HL-60/S4 treated with retinoic acid at 250 ng/mL for 4 days and 3 days (cell line): ENCODE data around the gene PDZD7.
"Not testable (repeated sequence)": the region's sequence is repeated elsewhere in the genome, so short reads cannot be mapped to it uniquely, and the experiment has no call there.

ENCODE experiments used
- in situ Hi-C: fragments of 300-500 bp; cut with MboI; formaldehyde crosslinking; loops from 2 replicates; pipeline ENCODE4 v1.7.0; 2022; ENCODE audit warnings: low sequenced_read_pairs

Gene PDZD7

GRCh38 chr10:101041252-101041761 is 10.4 kb upstream of the PDZD7 start:
- in situ Hi-C loops: no loop called here

- in situ Hi-C loops: no loop called here
These were observed 9.9 kb upstream of the PDZD7 start for GRCh38 chr10:101040851-101041250.

GRCh38 chr10:101040061-101040460 is 9.1 kb upstream of the PDZD7 start:
- in situ Hi-C loops: no loop called here

GRCh38 chr10:101038484-101038883 is 7.6 kb upstream of the PDZD7 start:
- in situ Hi-C loops: no loop called here

GRCh38 chr10:101036726-101037125 is 5.8 kb upstream of the PDZD7 start:
- in situ Hi-C loops: no loop called here

GRCh38 chr10:101035916-101036702 is 5.2 kb upstream of the PDZD7 start:
- in situ Hi-C loops: no loop called here

GRCh38 chr10:101035314-101035713 is 4.4 kb upstream of the PDZD7 start:
- in situ Hi-C loops: no loop called here

- in situ Hi-C loops: not testable (repeated sequence)
These were observed 3.5 kb upstream of the PDZD7 start for GRCh38 chr10:101034404-101034803.

- in situ Hi-C loops: no loop called here
These were observed 2.3 kb upstream of the PDZD7 start for GRCh38 chr10:101033276-101033675.

GRCh38 chr10:101032637-101033224 is 1.8 kb upstream of the PDZD7 start:
- in situ Hi-C loops: no loop called here

GRCh38 chr10:101031796-101032636 is 1.1 kb upstream of the PDZD7 start:
- in situ Hi-C loops: no loop called here

- in situ Hi-C loops: no loop called here
These were observed 317 bp downstream of the PDZD7 start for GRCh38 chr10:101030496-101031127.

- in situ Hi-C loops: no loop called here
These were observed 1.2 kb downstream of the PDZD7 start for GRCh38 chr10:101029520-101030295.

GRCh38 chr10:101028446-101029337 is 2.2 kb downstream of the PDZD7 start:
- in situ Hi-C loops: no loop called here

- in situ Hi-C loops: no loop called here
These were observed 3.7 kb downstream of the PDZD7 start for GRCh38 chr10:101027106-101027720.

GRCh38 chr10:101022967-101023705 is 7.8 kb downstream of the PDZD7 start:
- in situ Hi-C loops: no loop called here

GRCh38 chr10:101021692-101022251 is 9.2 kb downstream of the PDZD7 start:
- in situ Hi-C loops: no loop called here

- in situ Hi-C loops: no loop called here
These were observed 9.7 kb downstream of the PDZD7 start for GRCh38 chr10:101021239-101021638.
